ENCODE measurements around the gene FSHR.

- TF ChIP-seq CTCF (conservative IDR thresholded peaks at IDR 0.05) (no peak), EZH2 (IDR thresholded peaks at IDR 0.05; ENCODE audit: low read depth) (no peak)
Observed at GRCh38 chr2:49111006-49111405, 43.3 kb downstream of the FSHR start.

All from PC-9 (cell line).